SW480 (cell line): ENCODE results near the gene ABLIM3.
"Not testable (repeated sequence)": the region's sequence is repeated elsewhere in the genome, so short reads cannot be mapped to it uniquely, and the experiment has no call there.

ENCODE experiments used
- DNase-seq: peaks from one replicate; pipeline ENCODE4 v3.0.0-alpha.2; 2016; ENCODE audit warnings: low spot score

The ABLIM3 gene

DNA sequence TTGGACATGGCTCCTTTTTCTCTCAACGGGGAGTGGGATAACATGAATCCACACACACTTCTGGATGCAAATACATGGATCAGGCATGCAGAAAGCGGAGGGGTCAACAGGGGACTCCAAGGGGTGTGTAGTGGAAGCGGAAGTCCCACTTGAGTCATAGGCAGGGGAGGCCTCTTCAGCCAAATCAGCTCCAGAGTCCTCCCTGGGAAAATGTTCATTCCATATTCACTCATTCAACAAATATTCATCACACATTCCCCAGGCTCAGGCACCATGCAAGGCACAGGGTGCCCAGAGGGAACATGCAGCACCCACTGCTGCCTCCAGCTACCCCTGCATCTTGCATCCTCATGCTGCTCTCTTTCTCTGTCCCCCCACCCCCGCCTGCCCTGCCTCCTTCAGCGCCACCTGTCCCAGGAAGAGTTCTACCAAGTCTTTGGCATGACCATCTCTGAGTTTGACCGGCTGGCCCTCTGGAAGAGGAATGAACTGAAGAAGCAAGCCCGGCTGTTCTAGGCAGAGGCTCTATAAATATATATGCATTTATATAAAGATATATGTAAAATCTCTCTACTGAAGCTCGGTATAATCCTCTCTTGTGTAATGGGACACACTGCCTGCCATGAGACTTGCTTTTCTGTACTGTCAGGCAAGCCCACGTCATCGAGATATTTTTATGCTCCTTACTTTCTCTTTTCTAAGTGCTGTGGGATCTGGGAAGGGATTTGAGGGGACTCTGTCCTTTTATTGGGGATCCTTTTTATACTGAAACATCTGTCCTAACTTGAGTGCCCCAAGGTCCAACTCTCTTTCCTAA is 116.8 kb downstream of the ABLIM3 start:
- no peak for DNase-seq

DNA sequence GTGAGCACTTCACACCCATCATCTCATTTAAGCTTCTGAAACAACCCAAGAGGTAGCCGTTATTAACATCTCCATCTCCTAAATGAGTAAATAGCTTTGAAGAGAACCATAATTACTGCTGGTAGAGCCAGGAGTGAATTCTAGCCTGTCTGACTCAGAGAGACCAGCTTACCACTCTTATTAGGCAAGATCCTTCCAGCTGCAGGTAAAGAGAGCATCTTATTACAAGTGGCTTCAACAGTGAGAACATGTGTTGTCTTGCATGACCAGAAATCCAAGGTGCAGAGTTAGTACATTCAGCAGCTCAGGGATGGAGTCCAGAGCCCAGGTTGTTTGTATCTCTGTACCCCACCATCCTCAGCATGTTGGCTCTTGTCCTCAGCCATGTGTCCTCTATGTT is 119.5 kb downstream of the ABLIM3 start:
- no peak for DNase-seq

DNA sequence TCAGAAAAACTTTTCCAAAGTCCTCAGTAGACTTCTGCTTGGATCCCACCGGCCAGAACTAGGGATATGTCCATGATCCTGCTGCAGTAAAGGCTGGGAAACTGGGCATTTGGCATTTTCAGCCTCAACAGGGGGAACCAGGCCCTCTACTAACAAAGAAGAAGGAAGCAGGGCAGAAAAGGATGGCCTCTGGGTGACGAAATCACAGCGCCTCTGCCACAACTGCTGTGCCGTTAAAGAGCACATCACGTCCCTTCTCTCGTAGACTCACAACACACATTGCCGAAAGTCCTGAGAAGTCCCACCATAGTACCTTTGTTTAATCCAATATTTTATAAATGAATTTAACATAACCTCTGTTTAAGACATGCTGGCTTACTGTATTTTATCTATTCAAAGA is 120.0 kb downstream of the ABLIM3 start:
- DNase-seq: no peak

GRCh38 chr5:149262315-149262714 is 121.0 kb downstream of the ABLIM3 start:
- DNase-seq: no peak

- peak; percentile 75 for DNase-seq
Observed at GRCh38 chr5:149264439-149265067, 123.3 kb downstream of the ABLIM3 start.

GRCh38 chr5:149265068-149265465 is 123.8 kb downstream of the ABLIM3 start:
- no peak for DNase-seq

- peak; percentile 40 for DNase-seq
Observed at GRCh38 chr5:149265597-149265996, 124.3 kb downstream of the ABLIM3 start.

DNA sequence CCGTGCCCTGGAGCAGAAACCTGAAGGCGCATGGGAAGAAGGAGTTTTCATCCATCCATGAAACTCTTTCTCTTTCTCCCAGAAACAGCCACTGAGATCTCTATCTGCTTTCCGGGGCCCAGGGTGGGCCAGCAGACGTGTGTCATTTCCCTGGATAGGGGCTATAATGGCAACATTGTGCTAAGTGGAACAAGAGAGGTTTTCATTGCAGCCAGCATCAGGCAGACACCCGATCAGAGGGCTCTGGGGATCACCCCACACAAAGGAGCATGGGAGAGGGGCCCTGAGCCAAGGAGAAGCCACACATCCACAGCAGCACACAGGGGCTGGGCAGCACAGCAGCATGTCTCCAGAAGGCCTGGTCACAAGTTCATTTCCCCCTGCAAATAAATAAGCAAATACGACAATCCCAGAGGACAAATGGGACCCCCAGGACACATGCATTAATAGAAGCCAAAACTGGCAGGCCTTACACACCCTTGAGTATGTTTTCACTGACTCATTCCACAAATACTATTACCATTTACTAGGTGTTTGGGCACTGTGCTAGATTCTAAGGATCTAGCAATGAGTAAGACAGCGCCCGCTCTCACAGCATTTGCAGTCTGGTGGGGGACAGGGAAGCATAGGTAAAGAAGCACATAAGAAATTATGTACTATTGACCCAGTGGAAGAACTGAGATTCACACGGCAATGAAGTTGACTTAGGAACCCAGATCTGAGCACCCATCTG is 126.1 kb downstream of the ABLIM3 start:
- no peak for DNase-seq

- peak; percentile 71 for DNase-seq
Observed at GRCh38 chr5:149268928-149269557, 127.8 kb downstream of the ABLIM3 start.

DNA sequence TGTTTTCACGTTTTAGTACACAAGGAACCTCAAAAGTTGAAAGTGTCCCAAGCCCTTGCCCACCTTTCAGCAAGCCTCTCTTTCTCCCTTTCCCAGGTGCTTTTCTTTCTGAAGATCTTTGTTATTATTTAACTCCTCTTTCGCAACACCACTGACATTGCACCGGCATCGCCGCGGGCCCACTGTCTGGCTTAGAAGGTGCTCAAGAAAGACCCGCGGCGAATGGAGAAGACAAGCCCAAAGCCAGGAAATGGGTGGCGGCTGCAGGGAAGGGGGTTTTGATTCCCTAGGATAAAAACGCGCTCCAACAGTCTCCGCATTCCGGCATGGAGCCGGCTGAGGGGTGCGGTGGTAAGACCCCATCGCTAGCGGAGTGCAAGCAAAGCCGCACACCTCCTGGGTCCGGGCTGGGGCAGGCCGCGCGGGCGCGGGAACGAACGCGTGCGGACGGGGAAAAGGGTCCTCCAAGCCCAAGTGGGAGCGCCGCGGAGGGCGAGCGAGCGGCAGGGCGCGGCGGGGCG is 130.0 kb downstream of the ABLIM3 start:
- DNase-seq: peak; percentile 27

DNA sequence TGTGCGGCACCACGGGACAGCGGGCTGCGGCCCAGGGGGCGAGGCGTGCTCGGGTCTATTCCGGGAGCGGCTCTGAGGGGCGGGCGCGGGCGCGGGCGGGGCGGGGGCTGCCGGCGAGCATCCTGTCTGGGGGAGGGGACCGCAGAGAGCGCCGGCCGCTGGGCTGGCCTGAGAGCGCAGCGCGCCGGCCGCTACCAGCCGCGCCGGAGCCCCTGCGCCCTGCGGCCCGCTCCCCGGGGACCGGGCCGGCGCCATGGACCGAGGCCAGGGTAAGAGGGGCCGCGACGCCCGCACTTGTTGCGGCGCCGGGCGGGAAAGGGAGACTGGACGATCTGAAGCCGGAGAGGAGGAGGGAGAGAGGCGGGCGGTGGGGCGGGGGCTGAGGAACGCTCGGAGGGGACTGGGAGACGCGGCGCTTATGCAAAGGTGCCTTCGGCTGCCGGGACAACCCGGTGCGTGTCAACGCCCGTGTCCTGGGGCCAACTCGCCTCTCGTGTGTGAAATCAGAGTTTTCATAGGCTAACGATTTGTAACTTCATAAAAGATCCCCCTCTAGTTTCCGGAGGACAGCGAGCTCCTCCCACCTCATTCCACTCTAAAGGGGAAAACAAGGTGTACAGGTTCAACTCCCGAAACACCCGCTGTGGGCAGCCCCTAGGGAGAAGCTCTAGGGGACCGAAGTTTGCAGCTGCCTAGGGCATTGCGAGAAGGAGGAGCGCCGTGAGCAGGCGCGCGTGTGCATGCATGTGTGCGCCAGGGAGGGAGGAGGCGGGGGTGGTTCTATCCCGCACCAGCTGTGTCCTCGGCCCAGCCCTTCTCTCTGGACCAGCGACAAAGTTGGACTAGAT is 130.6 kb downstream of the ABLIM3 start, which contains the start of gene AFAP1L1:
Gene AFAP1L1, plus strand, starts transcription at position 144 of the 848 bp plus-strand sequence. Its CDS starts 110 bp downstream, at position 254.
- peak; percentile 65 for DNase-seq

DNA sequence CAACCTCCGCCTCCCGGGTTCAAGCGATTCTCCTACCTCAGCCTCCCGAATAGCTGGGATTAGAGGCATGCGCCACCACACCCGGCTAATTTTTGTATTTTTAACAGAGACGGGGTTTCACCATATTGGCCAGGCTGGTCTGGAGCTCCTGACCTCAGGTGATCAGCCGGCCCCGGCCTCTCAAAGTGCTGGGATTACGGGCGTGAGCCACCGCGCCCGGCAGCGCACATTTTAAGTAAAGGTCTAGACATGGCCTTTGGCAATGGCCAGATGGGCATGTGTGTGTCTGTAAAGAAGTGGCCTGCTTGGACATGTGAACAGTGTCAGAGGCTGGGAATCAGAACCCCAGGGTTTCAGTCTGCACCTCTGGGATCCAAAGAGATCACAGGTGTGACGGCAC is 131.5 kb downstream of the ABLIM3 start:
- not testable (repeated sequence) for DNase-seq

- no peak for DNase-seq
Observed at GRCh38 chr5:149273237-149273636, 131.9 kb downstream of the ABLIM3 start.

GRCh38 chr5:149273950-149274349 is 132.7 kb downstream of the ABLIM3 start:
- DNase-seq: no peak

- no peak for DNase-seq
Observed at GRCh38 chr5:149274939-149275338, 133.6 kb downstream of the ABLIM3 start.

DNA sequence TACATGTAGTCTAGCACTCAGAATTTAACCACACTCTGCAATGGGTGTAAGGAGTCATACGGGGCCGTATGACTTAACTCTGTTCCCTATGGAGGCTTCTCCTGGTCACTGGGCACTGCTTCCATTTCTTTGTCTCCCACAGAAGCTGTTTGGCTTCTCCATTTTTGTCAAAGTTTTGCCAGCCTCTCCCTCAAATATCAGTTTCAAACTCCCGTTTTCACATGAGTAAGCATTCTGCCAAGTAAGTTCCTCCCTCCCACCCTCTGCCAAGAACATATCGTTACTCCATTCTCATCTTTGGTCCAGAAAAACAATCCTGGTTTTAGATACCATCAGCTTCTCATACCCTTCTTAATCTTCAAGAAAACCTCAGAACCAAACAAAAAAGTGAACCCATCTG is 136.5 kb downstream of the ABLIM3 start:
- DNase-seq: no peak

- no peak for DNase-seq
Observed at GRCh38 chr5:149278451-149279210, 137.3 kb downstream of the ABLIM3 start.

- no peak for DNase-seq
Observed at GRCh38 chr5:149279661-149280060, 138.4 kb downstream of the ABLIM3 start.

DNA sequence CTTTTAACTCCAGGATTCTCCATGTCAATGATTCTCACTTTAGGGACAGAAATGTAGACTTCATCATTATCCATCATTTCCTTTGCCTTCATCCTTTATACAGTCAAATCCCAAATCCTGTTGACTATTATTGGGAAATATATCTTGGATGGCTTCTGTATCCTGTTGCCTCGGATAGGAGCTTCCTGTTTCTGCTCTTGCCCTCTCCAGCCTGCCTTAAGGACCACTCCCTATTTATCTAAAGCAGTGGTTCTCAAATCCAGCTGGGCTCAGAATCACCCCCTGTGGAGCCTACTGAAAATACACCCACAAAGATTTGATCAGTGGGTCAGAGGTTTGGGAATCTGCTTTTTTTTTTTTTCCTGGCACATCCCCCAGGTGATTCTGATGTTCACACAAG is 138.8 kb downstream of the ABLIM3 start:
- DNase-seq: no peak

- no peak for DNase-seq
Observed at GRCh38 chr5:149280802-149281201, 139.5 kb downstream of the ABLIM3 start.
